Mammary epithelial cell (primary cell): ENCODE data around the gene TMEM97.

ENCODE experiments used
- CTCF ChIP-seq, 2 donors: IDR thresholded peaks in 1 of 2; conservative IDR thresholded peaks in 1 of 2; 2 replicates each; pipeline ENCODE4 v1.5.1; 2011 to 2012; ENCODE audit warnings: inconsistent platforms in 2 of 2, low read length in 2 of 2, mild to moderate bottlenecking in 2 of 2, control low read depth in 1 of 2, low read depth in 1 of 2; ENCODE audit not compliant: insufficient read depth in 1 of 2; ENCODE audit errors: extremely low read depth in 1 of 2
- EZH2 ChIP-seq: IDR thresholded peaks from 2 replicates; pipeline ENCODE4 v1.6.1; 2012; ENCODE audit warnings: low read length, inconsistent platforms, borderline replicate concordance

GRCh38 chr17:28325211-28325610 lies 6.2 kb downstream of the TMEM97 start:
- no peak for TF ChIP-seq CTCF (conservative IDR thresholded peaks at IDR 0.05 in 1 of 2, IDR thresholded peaks at IDR 0.05 in 1 of 2; ENCODE audit: extremely low read depth in 1 of 2, insufficient read depth in 1 of 2, low read depth in 1 of 2, low read length in 2 of 2)
- no peak for TF ChIP-seq EZH2
